Measurements from ENCODE around the gene ZNF784.
A peak's percentile ranks its signal among the peaks of the same experiment; 100 is the strongest.

ZNF784 gene

DNA sequence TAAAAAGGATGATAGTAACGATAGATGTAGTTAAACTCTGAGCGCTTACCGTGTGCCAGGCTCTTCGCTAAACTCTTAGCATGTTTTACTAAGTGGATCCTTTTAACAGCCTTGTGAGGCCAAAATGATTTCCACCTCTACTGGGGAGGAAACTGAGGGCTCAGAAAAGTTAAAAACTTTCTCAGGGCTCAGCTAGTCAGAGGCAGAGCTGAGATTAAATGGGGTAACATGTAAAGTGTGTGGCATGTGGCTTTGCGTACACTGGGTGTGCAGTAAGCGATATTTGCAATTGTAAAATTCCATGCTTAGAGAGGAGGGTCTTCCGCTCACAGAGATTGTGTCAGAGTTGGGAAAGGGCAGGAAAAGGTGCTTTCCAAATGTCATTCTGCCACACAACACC lies 32.2 kb upstream of the ZNF784 start:
- DNase-seq (ENCODE audit: low read depth), result no peak

DNA sequence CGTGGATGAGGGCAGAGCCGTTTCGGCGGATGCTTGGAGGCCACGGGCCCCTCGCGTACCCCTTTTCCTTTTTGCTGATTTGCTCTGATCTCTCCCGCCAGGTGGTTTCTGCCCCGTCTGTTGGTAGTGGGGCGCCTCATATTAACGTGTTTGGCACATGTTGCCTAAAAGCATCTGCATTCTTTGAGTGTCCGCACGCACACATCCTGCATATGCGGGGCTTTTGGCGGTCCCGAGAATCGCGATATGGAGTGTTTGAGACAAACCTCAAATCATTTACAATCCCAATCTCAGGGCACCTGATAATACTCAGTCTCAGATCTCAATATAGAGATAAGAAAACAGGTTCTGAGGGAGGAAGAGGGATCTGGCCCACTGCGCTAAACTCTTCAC lies 31.3 kb upstream of the ZNF784 start:
- DNase-seq (ENCODE audit: low read depth), result no peak

DNA sequence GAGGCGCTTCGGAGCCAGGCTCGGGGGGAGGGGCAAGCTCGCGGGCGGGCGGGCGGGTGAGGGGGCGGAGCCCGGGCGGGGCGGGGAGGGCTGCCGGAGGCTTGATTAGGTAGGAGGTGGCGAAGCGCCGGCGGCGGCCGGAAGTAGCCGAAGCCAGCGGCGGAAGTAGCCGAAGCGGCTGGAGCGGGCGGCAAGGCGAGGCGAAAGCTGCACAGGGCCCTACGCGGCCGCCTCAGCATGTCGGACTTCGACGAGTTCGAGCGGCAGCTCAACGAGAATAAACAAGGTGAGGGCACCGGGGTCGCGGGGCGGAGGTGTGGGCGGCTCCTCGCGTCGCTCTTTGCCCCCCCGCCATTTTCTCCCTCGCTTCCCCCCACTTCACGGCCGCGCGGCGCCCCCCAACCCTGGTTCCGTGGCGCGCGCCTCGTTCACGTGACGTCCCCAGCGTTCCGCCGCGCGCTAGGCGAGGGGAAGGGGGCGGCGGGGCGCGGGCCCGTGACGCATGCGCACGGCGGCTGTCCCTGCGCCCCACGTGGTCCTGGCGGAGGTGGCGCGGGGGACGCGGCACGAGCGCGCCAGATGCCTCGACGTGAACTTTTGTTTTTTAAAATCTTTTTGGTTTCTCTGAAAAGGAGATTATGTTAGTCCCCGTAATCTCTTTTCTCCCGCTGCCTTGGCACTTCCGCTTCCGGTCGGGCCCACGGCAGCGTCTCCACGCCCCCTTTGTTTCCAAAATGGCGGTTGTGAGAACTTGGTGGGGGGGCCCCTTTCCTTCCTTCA lies 30.7 kb upstream of the ZNF784 start, which contains the start of gene U2AF2:
U2AF2 (plus strand) TSS at position 168 of the 780 bp plus-strand sequence; CDS start at position 238, 70 bp downstream.
- peak; percentile 98 for DNase-seq (ENCODE audit: low read depth)

GRCh38 chr19:55654323-55654867 lies 30.0 kb upstream of the ZNF784 start:
- DNase-seq (ENCODE audit: low read depth), result peak; percentile 99

- DNase-seq (ENCODE audit: low read depth), result peak; percentile 99
These were observed 29.4 kb upstream of the ZNF784 start for GRCh38 chr19:55653651-55654322.

DNA sequence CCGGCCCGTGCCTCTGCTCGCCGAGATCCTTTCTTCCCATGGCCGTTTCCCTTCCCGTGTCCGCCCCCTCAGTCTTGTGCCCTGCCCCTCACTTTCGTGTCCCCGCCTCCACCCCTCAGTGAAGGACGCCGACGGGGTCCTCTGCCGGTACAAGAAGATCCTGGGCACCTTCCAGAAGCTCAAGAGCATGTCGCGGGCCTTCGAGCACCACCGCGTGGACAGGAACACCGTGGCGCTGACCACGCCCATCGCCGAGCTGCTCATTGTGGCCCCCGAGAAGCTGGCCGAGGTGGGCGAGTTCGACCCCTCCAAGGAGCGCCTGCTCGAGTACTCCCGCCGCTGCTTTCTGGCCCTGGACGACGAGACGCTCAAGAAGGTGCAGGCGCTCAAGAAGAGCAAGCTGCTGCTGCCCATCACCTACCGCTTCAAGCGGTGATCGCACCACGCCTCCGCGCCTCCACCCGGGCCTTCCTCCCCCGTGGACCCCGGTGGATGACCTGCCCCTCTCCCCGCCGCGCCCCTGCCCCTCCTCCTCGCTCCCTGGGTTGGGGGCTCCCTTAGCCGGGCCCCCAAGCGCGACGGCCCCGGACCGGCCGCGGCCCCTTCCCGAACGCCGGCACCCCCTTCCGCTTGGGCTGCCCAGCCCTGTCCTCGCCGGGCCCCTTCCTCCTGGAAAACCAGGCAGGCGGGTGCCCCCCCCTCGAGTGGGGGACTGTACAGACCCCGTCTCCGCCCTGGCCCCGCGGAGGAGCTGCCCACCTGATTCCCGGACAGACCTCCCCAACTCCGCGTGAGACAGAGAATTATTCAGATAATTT lies 28.2 kb upstream of the ZNF784 start:
- no peak for DNase-seq (ENCODE audit: low read depth)

DNA sequence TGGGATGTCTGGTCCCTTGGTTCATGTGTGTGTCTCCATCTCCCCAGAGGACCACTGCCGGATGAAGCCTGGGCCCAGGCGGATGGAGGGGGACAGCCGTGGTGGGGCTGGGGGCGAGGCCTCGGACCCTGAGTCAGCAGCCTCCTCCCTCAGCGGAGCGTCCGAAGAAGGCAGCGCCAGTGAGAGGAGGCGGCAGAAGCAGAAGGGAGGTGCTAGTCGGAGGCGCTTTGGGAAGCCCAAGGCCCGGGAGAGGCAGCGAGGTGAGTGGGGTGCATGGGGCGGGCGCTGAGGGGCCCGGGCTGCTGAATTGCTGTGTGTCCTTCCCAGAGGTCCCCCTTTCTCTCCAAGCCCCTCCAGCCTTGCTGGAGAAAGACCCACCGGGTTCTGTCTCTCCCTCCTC lies 26.9 kb upstream of the ZNF784 start:
- DNase-seq (ENCODE audit: low read depth), result no peak

DNA sequence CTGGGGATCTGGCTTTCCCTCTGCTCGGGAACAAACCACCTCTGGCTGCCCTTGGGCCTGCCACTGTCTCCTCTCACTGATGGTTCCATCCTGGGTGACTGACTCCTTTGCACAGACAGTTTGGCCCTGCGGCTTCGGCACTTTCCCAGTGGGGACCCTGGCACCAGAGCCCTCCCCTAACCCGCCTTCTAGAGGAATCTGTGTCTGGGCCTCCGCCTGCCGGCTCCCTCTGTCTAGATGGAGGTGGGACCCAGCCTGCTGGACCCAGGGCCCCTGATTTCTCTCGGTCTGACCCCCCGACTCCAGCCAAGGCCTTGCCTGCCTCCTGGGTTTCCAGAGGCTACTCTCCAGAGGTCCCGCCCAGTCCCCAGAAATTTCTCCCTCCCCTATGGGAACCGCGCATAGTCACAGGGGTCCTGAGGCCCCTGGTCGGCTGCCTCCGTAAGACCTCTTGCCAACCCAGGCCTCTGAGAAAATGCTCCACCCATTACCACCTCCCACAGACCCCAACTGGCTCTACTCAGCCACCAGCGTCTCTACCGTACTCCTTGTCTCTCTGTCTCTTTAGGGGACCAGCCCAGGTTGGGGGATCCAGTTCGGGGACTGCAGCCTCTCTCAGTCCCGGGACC lies 26.4 kb upstream of the ZNF784 start:
- no peak for DNase-seq (ENCODE audit: low read depth)

DNA sequence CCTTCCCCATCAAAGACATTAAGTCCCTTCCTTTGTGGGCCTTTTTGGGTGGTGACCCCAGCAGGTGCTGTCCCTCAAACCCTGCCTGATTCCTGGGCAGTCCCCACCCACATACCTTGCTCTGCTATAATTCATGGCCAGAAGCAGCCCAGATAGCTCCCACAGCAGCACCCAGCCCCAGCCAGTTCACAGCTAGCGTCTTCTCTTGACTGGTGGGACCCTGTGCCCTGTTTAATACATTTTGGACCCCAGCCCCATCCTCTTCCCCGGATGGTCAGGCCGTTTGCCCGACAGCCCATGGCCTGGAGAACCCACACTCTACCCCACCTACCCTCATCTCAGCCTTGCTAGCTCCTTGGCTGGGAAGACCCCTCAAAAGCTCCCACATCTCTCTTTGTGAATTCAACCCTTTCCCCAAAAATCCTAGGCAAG lies 25.8 kb upstream of the ZNF784 start:
- DNase-seq (ENCODE audit: low read depth), result no peak

- DNase-seq (ENCODE audit: low read depth), result no peak
These were observed 25.1 kb upstream of the ZNF784 start for GRCh38 chr19:55649268-55650125.

- DNase-seq (ENCODE audit: low read depth), result no peak
These were observed 24.4 kb upstream of the ZNF784 start for GRCh38 chr19:55648585-55649267.

DNA sequence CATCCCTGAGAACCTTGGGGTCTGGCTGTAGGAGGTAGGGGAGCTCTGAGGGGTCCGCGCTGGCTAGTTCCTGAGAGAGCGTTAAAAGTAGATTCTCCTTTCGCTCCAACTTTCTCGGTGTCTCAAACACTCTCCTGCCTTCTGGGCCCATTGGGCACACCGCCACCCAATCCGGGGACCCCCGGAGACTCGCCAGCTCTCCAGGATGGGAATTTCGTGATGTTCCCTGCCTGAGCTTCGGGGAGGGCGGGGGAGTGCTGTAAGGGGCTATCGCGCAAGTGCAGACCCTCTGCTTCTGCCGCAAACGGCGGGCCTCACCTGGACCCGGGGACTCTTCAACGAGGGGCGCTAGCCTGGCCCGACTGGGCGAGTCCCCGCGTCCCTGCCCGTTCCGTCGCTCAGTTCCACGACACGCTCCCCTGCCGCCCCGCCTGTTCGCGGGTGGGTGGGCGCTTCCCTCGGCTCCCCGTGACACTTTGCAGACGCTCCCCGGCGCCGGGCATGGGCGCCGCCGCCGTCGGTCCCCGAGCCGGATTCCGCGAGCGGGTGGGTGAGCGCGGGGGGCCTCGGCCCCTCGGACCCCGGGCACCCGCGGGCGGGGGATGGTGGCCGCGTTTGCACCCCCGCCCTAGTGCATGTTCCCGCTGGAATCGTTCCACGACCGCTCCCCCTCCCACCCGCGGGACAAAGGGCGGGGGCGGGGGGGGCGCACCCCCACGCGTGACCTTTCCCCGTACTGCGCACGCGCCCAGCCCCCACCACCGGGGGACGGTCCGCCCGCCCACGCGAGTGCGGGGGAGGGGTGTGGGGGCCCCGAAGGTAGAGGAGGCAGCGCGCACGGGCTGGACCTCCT lies 23.6 kb upstream of the ZNF784 start, which contains the start of gene CCDC106:
CCDC106 (plus strand) TSS at position 481 of the 853 bp plus-strand sequence. CDS start 835 bp downstream, outside the sequence.
- DNase-seq (ENCODE audit: low read depth), result no peak

DNA sequence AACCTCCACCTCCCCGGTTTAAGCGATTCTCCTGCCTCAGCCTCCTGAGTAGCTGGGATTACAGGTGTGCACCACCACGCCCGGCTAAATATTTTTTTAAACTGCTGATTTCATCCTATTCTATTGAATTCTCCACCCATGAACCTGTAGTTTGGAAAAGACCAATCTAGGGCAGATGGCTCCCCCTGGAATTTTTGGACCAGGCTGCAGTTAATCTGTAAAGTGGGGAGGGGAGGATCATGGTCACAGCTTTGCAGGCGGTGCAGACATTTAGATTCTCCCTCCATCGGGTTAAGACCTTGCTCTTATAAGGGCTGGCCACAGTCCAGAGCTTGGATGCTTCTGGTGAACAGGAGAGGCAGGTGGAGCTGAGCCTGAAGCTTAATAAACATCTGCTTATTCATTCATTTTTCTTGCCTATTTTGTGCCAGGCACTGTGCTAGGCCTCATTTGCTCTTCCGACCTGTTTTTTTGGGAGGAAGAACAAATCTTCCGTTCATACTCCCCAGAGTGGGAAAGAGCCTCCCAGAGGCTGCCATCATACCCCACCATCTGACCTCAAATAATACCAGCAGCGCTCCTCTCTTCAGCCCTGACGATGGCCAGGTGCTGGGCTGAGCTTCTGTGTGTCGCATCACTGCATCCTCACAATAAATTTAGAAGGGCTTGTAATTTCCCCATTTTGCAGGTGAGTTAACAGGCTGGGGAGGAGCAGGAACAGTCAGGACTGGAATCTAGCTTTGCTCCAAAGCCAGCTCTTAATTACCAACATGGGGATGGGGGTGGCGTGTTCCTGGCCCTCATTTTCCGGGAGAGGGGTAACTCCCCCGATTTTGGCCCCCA lies 22.7 kb upstream of the ZNF784 start:
- DNase-seq (ENCODE audit: low read depth), result no peak

DNA sequence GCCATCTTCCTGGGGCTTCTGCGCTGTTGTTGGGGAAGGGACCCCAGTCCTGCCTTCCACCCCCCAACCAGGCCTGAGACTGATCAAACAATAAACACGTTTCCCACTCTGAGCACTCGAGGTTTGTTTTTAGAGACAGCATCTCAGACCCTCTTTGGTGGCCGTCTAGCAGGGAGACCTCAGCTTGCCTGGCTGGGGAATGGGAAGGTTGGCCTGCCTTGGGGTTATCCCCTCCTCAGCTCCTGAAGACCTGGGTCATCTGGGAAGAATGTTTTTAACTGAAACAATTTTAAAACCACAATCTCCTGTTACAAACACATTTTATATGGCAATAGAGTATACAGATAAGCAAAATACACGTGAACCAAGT lies 21.1 kb upstream of the ZNF784 start:
- DNase-seq (ENCODE audit: low read depth), result no peak

DNA sequence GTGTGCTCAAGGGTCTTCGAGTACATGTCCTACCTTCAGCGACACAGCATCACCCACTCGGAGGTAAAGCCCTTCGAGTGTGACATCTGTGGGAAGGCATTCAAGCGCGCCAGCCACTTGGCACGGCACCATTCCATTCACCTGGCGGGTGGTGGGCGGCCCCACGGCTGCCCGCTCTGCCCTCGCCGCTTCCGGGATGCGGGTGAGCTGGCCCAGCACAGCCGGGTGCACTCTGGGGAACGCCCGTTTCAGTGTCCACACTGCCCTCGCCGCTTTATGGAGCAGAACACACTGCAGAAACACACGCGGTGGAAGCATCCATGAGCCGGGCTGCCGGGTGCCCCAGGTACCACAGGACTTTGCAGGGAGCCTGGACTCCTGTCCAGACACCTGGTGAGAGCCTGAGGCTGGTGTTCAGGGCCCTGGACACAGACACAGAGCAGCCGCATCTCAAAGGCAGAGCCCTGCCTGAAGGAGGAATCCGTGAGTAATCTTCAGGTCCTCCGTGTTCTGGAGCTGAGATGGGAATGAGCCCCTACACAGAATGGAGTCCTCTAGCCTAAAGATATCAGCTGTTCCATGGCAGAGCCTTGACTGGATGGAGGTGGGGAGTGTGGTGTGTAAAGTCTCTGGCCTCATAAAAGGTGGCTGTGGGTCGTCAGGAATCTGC lies 20.6 kb upstream of the ZNF784 start:
- no peak for DNase-seq (ENCODE audit: low read depth)

- no peak for DNase-seq (ENCODE audit: low read depth)
These were observed 19.9 kb upstream of the ZNF784 start for GRCh38 chr19:55644191-55644833.

- DNase-seq (ENCODE audit: low read depth), result no peak
These were observed 19.5 kb upstream of the ZNF784 start for GRCh38 chr19:55643887-55644176.
